GM08714 (cell line): ENCODE results near the gene TMEM238L.
"Not testable (repeated sequence)": the region's sequence is repeated elsewhere in the genome, so short reads cannot be mapped to it uniquely, and the experiment has no call there.

Experiments used
- H3K4me3 ChIP-seq: fragments of 200-500 bp; sonication (Bioruptor generic); 2 replicates; pipeline ENCODE4 v1.5.1; 2014; ENCODE audit warnings: mild to moderate bottlenecking, low read length, inconsistent platforms
- ZNF274 ChIP-seq: IDR thresholded peaks from 2 replicates; pipeline ENCODE4 v1.6.1; 2012; ENCODE audit warnings: mild to moderate bottlenecking, low read depth, low read length

Gene TMEM238L, protein sequence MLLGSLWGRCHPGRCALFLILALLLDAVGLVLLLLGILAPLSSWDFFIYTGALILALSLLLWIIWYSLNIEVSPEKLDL

DNA sequence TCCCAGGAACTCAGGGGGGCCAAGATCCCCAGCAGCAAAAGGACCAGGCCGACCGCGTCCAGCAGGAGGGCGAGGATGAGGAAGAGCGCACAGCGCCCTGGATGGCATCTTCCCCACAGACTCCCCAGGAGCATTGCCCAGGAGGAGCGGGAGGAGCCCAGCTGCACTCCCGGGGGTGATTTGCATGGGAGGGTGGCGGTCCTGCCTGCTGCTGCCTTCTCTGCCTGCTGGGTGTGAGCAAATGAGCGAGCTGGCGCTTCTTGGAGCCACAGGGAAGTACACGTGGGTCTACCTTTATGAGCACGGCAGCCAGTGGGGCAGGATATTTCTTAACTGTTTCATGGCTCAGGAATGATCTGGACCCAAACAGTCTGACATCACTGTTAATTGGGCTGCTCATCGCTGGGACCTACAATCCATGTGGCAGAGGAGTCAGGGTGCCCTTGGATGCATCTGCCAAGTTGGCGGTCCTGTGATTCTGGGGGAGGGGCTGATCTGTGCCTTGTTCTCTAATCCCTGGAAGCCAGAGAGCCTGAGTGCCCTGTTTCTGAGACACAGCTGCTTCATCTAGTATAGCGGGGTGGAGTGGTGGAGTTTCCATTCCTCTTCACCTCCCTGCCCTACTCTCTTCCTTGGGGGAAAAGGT lies at the start of gene TMEM238L:
TSS of gene TMEM238L (minus strand) at position 270 of the 646 bp plus-strand sequence. CDS start at position 134, 136 bp downstream.
- no peak for TF ChIP-seq ZNF274
- no peak within 1 kb of the TSS for H3K4me3 ChIP-seq

DNA sequence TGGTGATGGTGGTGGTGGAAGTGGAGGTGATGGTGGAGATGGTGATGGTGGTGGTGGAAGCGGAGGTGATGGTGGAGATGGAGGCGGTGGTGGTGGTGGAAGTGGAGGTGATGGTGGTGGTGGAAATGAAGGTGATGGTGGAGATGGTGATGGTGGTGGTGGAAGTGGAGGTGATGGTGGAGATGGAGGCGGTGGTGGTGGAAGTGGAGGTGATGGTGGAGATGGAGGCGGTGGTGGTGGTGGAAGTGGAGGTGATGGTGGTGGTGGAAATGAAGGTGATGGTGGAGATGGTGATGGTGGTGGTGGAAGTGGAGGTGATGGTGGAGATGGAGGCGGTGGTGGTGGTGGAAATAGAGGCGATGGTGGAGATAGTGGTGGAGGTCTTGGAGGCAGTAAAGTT lies 42.7 kb upstream of the TMEM238L start:
- H3K4me3 ChIP-seq, result not testable (repeated sequence)

DNA sequence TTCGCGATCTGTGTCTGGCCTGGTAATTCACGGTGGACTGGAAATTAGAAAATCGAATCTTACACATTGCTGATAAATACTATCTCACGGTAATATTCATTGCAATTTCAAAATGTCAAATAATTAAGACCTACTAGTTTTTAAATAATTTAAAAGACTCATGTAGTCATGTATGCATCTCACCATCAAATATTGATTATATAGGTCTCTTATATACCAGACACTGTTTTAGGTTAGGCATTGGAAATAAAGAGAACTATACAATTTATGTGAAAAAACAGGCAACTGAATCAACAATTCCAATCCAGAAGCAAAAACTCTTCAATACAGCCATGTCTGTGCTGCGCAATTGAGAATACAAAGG lies 41.5 kb upstream of the TMEM238L start:
- H3K4me3 ChIP-seq, result no peak overlapping the region
- no peak for TF ChIP-seq ZNF274

DNA sequence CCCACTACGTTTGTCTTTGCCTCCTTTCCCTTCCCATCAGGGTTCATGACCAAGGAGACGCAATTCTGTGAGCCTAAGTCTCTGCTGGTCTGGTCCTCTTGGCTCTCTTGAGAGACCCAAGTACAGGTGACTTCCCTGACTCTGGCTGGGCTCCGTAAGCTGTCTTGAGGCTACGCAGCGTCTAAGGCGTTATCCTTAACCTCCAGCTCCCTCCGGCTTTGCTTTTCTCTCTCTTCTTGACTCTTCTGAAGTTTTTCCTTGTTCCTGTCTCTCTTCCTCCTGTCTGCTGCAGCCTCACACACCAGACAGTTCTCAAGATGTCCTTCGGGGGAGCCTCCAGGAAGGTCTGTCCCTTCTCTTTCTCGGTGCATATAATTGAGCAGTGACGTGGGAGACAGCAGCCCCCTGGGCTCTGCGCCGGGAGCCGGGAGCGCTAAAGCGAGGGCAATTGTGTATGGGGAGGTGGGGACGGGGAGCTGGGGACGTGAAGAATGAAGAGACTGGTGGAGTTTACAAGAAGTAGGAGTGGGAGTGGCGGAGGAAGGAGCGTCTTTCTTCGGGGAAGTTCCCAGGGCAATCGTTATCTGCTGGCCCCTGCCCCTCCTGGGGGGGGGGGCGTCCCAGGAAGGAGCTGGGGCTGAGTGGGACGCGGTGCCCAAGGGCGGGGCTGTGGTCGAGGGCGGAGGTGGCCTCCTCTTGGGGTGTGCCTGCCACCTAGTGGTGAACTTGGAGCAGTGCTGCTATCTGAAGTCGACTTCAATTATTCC lies 40.9 kb upstream of the TMEM238L start:
- H3K4me3 ChIP-seq, result no peak overlapping the region; the same call in 1 of the 2 replicates
- no peak for TF ChIP-seq ZNF274

DNA sequence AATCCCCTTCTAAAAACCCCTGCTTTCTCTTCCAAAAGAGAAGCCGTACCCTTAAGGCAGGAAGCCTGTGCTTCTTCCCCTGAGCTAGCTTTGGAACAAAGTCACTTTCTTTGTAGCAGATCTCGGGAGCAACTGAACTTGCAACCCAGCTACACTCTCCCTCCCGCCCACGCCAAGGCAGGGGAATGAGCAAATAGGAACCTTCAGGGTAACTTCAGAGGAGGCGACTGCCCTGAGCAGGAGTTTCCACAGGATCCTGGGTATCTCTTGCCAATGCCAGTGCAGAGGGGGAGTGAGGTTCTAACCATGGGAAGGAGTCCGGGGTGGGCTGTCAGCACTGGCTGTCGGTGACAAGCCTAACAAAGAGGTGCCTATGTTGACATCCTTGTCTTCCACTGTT lies 39.9 kb upstream of the TMEM238L start:
- TF ChIP-seq ZNF274, result no peak
- H3K4me3 ChIP-seq, result no peak overlapping the region

DNA sequence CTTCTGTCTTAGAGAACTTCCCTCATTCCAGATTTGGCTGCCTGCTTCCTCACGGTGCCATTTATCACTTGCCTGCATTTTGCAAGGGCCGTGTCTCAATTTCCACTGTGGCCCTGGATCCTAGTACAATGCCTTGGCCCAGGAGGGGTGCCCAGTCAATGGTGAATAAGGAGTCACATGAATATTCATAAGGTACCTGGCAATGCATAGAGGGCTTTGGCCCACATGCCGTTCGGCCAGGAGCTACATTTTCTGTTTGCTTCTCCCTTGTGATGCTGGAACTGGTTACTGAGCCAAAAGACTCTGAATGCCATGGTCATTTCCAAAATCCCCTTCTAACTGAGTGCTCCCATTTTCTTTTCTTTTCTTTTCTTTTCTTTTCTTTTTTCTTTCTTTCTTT lies 38.8 kb upstream of the TMEM238L start:
- no peak overlapping the region for H3K4me3 ChIP-seq
- no peak for TF ChIP-seq ZNF274

DNA sequence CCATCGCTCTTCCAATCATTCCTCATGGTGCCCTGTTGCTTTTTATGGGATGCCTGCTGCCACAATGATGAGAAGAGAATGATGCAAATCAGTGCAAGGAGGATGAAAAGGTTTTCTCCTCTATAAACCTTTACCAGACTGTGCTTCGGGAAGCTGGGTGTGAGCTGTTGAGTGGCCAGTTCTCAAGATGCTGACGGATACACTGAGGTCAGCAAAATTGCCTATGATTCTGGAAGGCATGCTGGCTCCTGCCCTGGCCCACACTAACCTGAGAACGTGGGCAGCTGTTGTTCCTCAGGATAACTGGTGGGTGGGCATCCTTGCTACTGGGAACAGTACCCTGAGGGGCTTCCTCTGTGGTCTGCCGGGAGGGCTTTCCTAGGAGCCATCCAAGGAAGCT lies 34.8 kb upstream of the TMEM238L start:
- TF ChIP-seq ZNF274, result no peak
- H3K4me3 ChIP-seq, result no peak overlapping the region

DNA sequence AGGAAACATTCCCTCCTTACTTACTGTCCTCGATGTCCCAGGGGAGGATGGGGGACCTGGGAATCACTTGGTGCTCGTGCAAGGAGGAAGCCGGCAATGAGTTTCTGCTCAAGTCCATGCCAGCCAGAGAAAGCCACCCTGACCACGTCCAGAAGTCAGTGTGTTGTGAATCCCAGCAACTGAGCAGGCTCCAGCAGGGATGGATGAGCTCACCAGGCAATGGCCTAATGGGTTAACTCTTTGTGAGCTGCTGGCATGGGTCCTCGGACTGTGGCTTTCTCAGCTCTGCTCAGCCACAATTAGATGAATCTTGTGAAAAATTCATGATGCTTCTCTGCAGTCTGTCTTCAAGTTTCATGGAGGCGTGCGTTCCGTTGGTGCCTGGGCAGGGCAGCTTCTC lies 34.0 kb upstream of the TMEM238L start, which contains the start of gene PIRT:
TSS of gene PIRT (minus strand) at position 167 of the 400 bp plus-strand sequence. CDS start 12,442 bp downstream, outside the sequence.
- no peak for TF ChIP-seq ZNF274

DNA sequence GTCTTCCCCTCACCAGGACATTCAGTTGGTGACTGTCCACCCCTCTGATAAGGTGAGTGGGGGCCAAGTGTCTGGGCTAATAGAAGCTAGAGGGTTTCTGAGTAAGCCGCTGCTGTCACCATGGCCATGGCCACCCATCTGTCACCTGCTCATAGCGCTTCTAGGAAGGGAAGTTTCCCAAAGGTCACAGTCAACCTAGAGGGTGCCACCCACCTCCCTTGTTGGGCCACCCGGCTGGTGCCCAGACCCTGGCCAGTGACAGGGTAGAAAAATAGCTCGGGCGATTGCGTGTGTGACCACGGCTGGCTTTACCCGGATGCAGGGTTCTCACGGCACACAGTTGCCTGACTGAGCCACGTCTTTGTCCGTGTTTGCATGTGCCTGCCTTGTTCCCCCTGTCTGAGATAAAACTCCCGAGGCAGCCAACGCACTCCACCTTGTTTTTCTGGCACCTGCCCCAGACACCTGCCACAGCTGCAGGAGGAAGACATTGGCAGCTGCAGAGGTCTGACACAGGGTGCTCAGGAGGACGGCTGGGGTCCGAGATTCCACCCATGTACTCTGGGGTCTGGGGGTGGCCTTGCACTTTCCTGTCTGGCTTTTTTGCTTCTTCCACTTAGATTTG lies 33.2 kb upstream of the TMEM238L start:
- no peak for TF ChIP-seq ZNF274

More for the DNA sequence above, 34.0 kb upstream of the TMEM238L start, which contains the start of gene PIRT:
- H3K4me3 ChIP-seq, result no peak within 1 kb of the TSS

DNA sequence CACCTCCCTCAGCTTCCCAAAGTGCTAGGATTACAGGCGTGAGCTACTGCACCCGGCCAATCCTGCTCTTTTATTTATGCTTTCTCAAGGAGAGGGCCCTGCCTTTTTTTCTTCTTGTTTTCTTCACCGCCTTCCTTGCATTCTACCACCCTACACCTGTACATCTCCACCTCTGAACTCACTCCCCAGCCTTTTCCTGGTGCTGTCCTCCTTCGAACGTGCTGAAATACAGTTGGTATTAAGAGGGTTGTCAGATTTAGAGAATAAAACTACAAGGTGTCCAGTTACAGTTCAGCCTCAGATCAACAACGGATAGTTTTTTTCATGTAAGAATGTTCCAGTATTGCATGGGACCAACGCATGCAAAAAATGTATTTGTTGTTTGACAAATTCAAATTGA lies 32.2 kb upstream of the TMEM238L start:
- H3K4me3 ChIP-seq, result no peak overlapping the region
- TF ChIP-seq ZNF274, result no peak

More for the DNA sequence above, 33.2 kb upstream of the TMEM238L start:
- no peak overlapping the region for H3K4me3 ChIP-seq

DNA sequence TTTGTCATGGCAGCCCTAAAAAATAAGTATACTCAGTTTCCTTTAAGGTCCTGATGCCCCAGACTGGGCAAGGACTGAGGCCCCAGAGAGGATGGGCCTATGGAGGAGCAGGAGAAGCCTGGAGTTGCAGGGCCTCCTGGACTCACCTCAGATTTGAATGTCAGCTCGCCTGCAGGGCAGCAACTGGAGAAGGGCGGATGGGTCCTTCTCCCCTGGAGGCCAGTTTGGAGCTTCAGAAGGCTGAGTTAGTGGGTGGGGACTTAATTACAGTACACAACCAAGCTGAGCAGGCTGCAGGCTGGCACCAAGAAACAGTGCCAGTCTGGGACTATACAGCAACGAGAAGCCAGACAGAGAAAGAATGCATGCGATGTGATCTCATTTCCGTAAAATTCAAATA lies 27.8 kb upstream of the TMEM238L start:
- TF ChIP-seq ZNF274, result no peak
- H3K4me3 ChIP-seq, result no peak overlapping the region

DNA sequence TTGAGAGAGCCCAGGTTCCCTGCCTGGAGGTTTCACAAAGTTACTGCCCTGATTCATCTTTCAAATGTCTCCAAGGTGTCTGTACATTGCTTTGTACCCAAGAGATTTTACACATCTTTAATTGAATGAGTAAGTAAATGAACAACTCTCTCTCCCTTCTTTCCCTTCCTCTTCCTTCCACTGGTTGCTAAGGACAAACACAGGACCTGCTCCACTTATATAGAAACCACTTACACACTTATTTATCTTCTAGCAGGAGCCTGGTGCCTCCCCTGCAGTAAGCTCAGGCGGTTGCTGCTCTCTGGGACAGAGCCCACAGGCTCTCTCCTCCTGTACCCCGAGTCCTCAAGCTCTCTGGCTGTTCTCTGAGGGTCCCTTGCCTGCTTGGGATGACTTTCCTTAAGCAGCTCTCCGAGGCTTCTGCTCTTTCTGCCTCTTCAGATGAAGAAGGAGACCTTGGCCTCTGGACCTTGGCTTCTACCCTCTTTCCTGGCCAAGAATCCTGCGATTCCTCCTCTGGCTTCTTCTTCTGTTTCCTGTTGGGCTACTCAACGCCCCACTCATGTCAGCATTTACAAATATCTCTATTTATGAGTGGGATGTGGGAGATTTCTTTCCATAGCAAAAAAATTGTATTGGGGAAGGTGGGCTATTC lies 24.1 kb upstream of the TMEM238L start:
- TF ChIP-seq ZNF274, result no peak
- no peak overlapping the region for H3K4me3 ChIP-seq

DNA sequence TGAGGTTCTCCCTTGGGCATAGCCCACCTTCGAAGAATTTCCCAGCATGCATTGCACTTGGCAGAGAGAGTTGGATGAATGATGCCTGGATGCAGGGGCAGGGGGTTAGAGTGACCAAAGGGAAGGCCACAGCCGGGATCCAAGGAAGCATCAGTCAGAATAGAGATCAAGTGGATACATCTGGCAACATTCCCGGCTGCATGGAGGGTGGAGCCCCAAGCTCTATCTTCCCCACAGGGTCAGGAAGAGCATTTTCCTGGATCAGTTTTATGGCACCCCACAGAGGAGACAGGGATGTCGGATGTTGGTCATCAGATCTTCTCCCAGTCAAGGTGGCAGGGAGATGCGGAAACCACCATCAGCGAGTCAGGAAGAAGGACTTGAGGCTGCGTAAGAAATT lies 21.0 kb upstream of the TMEM238L start:
- no peak overlapping the region for H3K4me3 ChIP-seq
- TF ChIP-seq ZNF274, result no peak

DNA sequence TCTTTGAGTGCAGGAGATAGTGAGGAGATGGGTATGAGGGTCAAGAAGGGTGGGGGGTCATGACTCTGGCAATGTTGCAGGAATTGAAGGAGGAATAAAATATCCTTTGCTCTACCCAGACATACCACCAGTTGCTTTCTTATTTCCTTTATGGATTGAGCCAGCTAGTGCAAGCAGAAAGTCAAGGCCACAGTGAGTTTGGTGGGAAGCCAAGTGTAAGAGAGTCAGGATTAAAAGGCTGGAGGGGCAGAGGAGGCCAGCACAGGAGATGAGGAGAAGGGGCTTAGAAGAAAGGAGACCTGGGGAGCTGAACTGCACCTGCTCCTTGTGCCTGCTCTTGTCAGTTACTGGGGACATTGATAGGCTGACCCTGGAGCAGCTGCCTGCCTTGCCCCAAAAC lies 17.9 kb upstream of the TMEM238L start:
- no peak for TF ChIP-seq ZNF274

DNA sequence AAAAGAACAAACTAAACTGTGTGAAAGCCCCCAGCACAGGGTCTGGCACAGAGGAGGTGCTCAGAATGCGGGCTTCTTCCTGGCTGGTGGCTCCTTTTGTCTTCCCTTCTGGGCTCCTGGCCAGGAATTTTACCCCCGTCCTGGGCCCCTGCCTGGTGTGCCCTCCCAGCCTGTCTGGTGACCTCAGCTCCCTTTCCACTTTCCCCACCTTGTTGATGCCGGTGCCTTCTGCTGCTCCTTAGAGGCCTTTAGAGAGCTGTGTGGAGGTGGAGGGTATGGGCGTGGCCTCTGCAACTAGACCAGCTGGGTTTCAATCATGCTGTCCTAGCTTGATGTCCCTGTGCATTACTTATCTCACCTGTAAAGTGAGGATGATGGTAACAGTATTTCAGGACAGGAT lies 17.2 kb upstream of the TMEM238L start:
- TF ChIP-seq ZNF274, result no peak

More for the DNA sequence above, 17.9 kb upstream of the TMEM238L start:
- H3K4me3 ChIP-seq, result no peak overlapping the region

More for the DNA sequence above, 17.2 kb upstream of the TMEM238L start:
- H3K4me3 ChIP-seq, result no peak overlapping the region
